CD4-positive, alpha-beta T cell treated with Interleukin-10 for 1 hour (primary cell): Measurements from ENCODE around the gene CSTPP1.
"Not testable (repeated sequence)": the region's sequence is repeated elsewhere in the genome, so short reads cannot be mapped to it uniquely, and the experiment has no call there.

Experiments used
- DNase-seq: peaks from one replicate; pipeline ENCODE4 v3.0.0-alpha.2; 2020

Gene CSTPP1

DNA sequence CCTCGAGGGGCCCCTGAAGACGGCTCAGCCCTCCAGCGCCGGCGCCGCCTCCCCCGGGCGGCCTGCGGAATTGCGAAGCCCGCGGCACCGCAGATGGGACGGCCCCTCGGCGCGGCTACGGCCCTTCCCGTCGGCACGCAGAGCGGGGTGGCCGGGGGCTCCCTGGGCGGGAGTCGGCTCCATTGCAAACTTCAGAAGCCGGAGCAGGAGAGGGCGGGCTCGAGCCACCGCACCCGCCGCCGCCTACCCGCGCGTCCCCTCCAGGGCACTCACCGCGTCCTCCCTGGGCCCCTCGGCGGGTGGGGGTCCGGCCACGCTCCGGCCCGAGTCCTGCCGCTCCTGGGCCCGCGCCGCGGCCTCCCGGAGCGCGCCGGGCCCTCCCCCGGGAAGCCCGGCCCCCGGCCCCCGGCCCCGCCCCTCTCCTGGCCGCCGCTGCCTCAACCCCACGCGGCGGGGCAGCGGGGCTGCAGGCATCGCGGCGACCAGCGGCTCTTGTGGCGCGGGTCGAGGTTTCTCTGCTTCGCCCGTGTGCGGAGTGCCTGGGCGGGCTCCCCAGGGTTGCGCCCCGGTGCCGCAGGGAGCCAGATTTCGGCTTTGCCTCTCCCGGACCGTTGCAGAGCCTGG, 249.6 kb downstream of the CSTPP1 start, which contains the start of gene PACSIN3:
PACSIN3 (minus strand) TSS at position 359 of the 624 bp plus-strand sequence. CDS start 3,707 bp downstream, outside the sequence.
- peak; percentile 42 for DNase-seq

DNA sequence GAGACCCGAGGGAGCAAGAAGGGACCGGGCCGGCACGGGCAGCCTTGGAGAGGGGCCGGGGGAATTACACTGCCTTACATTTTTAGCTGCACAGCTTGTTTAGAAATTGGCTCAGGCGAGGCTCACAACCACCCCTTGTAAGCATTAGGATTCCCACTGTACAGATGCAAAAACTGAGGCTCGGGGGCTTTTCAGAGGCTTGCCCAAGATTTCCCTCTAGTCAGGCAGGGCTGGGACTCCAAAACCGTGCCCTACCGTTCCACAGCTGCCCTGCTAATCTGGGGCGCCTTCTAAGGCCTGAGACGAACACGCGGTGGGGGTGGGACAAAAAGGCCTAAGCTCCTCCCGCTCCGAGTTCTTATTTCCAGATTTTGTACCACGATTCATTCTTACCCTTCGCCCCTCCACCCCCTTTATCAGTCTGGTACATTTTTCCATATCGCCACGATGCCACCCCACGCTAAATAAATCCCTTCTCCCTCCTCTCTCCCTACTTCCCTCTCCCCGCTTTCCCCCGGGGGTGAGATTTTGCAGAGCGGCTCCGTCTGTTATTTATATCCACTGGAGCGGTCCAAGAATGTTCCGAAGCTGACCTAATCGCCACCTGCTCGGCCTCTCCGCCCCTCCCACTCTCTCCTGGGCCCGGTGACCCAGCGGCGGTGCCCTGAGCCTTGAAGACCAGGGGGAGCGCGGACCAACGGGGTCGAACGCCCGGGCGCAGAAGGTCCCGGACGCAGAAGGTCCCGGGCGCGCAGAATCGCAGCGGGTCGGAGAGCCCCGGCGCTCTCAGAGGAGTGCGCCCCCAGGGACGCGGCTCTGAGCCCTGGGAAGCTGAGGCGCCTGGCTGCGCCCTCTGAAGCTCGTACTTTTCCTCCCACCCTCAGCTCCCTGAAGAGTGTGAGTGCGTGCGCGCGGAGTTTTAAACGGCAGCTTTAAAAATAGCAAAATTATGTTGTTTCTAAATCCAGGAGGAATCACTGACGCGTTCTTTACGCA, 250.4 kb downstream of the CSTPP1 start:
- DNase-seq: peak; percentile 50

DNA sequence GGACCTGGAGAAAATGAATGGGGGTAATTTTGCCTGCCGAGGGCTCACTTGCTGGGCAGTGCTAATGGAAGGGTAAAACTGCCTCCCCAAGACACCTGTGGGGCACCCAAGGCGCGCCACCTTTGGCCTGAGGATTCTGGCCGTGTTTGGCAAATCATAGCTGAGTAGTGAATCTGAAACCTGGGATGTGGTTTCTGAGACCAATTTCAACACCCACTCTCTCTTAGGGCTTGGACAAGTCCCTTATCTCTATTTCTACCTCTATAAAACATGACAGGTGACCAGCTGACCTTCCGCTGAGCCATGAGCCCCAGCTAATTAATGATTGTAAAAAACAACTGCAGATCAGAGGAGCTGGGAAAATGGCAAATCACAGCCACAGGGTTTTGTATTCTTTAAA, 251.2 kb downstream of the CSTPP1 start:
- DNase-seq: no peak

DNA sequence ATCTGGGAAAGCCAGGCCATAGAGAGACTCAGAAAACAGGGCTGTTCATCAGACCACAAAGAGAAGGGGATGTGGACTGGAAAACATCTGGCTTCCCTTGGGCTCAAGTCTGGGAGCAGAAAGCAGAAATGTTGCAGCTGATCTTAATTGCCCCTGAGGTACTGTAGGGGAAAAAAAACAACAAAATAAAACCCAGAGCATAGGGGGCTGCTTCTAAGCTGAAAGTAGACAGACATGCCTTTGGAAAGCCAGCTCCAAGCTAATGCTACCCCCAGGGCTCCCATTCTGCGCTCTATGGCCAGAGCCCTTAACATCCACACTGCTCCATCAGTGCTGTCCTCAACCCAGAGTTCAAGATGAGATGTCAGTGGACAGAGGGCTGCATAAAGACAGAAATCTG, 251.7 kb downstream of the CSTPP1 start:
- DNase-seq: no peak

DNA sequence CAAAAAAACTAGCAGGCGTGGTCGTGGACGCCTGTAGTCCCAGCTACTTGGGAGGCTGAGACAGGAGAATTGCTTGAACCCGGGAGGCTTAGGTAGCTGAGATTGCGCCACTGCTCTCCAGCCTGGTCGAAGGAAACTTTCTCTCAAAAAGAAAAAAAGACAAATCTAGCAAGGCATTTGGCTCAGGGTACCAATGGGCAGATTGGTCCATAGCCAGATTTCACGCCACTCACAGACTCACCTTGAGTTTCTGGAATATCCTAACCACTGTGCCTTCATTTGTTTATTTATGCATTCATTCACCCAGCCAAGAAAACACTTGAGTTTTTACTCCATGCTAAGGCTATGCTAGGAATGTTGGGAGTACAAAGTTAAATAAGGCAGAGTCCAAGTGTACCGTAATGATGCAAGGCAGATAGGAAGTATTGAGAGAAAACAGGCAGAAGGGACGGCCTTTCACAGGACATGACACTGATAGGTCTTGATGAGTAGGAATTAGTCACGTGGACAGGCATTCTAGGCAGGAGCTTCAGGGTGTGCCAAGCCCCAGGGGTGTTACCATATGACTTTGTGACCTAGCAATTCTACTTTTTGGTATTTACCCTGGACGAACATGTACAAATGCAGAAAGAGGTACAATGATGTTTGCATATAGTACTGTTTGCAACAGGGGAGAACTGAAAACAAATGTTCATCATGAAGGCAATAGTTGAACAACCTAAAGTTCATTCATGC, 252.7 kb downstream of the CSTPP1 start:
- no peak for DNase-seq

DNA sequence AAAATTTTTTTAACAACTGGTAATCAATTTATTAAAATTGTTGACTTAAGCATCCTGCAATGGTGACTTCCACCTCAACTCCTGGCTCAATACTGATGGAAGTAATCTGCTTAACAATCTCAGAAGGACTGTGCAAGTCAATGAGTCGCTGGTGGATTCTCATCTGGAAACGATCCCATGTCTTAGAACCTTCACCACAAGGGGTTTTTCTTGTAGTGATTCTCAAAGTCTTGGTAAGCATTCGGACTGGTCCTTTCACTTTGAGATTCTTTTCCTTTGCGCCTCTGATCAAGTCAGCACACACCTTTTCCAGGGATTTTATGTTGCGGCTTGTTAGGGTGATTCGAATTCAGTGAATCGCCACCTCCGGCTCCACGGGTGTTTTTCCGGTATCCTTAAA, 254.6 kb downstream of the CSTPP1 start:
- not testable (repeated sequence) for DNase-seq

DNA sequence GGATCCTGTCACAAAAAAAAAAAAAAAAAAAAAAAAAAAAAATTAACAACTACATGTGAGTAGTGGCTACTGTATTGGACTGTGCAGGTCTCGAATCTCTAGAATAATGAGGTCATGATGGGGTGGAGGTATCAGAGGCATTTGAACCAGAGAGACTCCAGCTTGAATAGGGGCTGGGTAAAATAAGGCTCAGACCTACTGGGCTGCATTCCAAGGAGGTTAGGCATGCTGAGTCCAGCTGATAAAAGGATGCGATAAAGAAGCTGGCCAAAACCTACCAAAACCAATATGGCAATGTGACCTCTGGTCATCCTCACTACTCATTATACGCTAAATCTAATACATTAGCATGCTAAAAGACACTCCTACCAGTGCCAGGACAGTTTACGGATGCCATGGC, 255.6 kb downstream of the CSTPP1 start:
- DNase-seq: no peak

DNA sequence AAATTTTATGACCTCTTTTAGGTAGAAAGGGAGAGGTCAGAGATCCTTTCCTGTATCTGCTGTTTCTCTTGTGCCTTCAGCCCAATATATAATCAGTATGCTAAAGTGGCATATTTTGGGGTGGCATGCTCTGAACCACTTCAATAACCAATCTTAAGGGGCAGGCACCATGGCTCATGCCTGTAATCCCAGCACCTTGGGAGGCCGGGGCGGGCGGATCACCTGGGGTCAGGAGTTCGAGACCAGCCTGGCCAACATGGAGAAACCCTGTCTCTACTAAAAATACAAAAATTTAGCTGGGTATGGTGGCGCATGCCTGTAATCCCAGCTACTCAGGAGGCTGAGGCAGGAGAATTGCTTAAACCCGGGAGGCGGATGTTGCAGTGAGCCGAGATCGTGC, 261.6 kb downstream of the CSTPP1 start:
- not testable (repeated sequence) for DNase-seq

DNA sequence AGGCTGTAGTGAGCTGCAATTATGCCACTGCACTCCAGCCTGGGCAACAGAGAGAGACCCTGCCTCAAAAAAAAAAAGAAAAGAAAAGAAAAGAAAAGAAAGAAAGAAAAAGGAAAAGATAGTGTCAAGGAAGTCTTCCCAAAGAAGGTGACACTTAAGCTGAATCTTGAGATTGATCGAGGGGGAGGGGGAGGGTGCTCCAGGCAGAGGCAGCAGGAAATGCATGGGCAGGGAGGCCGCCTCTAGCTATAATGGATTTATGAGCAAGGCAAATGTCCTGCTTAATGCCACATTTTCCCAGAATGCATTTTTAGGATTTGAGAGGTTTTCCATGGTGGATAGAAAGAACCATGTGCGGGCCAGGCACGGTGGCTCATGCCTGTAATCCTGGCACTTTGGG, 264.5 kb downstream of the CSTPP1 start:
- no peak for DNase-seq

DNA sequence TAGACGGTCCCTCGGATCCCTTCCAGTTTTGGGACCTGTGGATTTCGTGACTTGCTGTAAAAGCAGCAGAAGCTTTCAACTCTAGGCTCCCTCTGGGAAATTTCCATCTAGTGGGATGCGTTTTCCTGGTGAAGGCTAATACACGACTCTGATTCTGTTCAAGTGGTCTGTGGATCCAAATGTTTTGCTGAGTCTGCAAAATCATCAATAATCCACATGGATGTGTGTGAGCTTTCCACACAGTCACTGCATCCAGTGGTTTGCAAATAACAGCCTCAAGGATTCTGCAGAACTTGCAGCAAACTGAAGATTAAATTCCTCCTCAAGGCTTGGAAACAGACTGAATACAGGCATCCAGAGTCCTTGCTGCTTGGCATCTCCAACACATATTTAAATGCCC, 266.0 kb downstream of the CSTPP1 start:
- no peak for DNase-seq

DNA sequence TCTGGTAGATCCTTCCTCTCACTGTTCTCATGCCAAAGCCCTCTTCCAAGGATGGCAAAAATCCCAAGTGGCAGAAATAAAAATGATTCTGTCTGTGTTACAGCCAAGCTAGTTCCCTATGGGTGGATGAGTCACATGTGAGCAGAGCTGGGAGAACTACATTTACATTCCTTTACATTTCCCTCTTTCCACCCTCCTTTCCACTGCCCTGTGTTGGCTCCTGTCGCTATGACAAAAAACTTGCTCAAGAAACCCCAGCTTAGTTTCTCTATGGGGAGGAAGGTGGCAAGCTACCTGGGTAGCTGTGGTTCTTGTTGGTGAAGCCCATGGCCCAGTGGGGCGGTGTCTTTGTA, 268.1 kb downstream of the CSTPP1 start:
- no peak for DNase-seq

DNA sequence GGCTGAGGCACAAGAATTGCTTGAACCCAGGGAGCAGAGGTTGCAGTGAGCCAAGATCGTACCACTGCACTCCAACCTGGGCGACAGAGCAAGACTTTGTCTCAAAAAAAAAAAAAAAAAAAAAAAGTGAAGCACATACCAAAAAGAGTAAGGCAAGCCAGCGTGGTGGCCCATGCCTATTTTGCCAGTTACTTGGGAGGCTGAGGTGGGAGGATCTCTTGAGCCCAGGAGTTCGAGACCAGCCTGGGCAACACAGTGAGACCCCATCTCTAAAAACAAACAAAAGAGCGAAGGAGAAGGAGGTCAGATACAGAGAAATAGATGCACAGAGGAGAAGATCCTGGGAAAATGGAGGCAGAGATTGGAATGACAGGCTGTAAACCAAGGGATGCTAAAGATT, 270.0 kb downstream of the CSTPP1 start:
- not testable (repeated sequence) for DNase-seq

DNA sequence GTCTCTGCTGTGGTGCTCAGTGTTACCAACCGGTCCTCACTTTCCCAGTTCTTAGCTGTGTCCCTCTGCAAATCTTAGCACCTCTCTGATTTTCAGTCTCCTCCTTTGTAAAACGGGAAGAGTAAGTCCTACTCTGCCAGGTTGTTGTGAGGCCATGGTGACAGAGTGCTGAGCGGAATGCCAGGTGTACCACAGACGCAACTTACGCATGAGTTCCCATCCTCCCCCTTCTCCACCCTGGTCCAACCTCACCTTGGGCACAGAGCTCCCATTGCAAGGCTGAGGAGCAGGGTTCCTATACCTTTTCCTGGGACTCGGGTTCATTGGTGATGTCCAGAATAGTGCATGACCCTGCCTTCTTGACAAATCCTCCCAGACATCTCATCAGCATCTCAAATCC, 270.9 kb downstream of the CSTPP1 start:
- no peak for DNase-seq

DNA sequence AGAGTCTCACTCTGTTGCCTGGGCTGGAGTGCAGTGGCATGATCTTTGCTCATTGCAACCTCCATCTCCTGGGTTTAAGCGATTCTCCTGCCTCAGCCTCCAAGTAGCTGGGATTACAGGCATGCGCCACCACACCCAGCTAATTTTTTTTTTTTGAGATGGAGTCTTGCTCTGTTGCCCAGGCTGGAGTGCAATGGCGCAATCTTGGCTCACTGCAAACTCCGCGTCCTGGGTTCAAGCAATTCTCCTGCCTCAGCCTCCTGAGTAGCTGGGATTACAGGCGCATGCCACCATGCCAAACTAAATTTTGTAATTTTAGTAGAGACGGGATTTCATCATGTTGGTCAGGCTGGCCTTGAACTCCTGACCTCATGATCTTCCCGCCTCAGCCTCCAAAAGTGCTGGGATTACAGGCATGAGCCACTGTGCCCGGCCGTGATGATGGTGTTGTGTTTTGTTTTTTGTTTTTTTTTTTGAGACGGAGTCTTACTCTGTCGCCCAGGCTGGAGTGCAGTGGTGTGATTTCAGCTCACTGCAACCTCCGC, 271.5 kb downstream of the CSTPP1 start:
- not testable (repeated sequence) for DNase-seq

DNA sequence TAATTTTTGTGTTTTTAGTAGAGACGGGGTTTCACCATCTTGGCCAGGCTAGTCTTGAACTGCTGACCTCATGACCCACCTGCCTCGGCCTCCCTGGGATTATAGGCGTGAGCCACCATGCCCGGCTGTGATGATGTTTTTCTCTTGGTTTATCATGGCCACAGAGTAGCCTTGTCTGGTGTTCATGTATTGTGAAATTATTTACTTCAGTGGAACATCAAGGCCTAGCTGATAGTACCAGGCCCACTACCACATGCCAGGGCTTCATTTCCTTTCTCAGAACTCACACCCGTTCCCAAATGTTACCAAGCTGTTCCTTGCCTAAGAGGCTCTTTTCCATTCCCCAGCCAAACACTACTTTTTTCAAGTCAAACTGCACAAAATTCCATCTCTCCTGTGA, 272.1 kb downstream of the CSTPP1 start:
- DNase-seq: no peak
